HepG2 (cell line): ENCODE results near the gene PRDM8. TPM values are rescaled to one million over a fixed set of nuclear protein-coding genes. Genes with fewer than 3 reads are reported as not detected.
"Not testable (repeated sequence)": the region's sequence is repeated elsewhere in the genome, so short reads cannot be mapped to it uniquely, and the experiment has no call there.

ENCODE experiments used
- ATAC-seq: fragments of 200-7000 bp; cut with Tn5 transposase; 3 replicates; pipeline ENCODE4 v1.9.1; 2020; ENCODE audit warnings: mild to moderate bottlenecking, moderate library complexity
- BruUV-seq: library from RNA; stranded (reverse); fragments of 400-500 nt; replicated peaks from 2 replicates; lab custom pipeline; 2021; lab: Mats Ljungman, UMichigan
- CTCF ChIA-PET: fragments of 300-600 bp; formaldehyde crosslinking; extraction: SDS; loops from one replicate; lab custom pipeline; 2021; ENCODE audit warnings: low total read pairs, inconsistent platforms, low intra/inter-chr PET ratio; lab: Yijun Ruan, JAX
- POLR2A ChIA-PET: fragments of 350-600 bp; sonication (Branson Sonifier 250); formaldehyde crosslinking; loops from one replicate; lab custom pipeline; 2020; ENCODE audit warnings: antibody characterized with exemption, inconsistent platforms; lab: Yijun Ruan, JAX
- DNase-seq: peaks from one replicate; pipeline ENCODE4 v3.0.0-alpha.2; 2015; ENCODE audit warnings: low spot score
- FAIRE-seq: peaks from 3 replicates; lab custom pipeline; 2011; peaks lifted over from hg19 to GRCh38; lab: Jason Lieb, UNC
- H2AFZ ChIP-seq: one replicate; pipeline ENCODE4 v1.6.1; 2011; ENCODE audit warnings: low read length, inconsistent platforms
- H3K27ac ChIP-seq: fragments of 300-600 bp; 3 replicates; pipeline ENCODE4 v1.8.0; 2011; ENCODE audit warnings: mixed run types, mild to moderate bottlenecking, mixed read lengths, low read length, inconsistent platforms; ENCODE audit not compliant: insufficient read depth; ENCODE audit errors: extremely low read length
- H3K27me3 ChIP-seq, 2 experiments: fragments of 200-600 bp in 1 of 2; 2 replicates in 1 of 2; 3 replicates in 1 of 2; pipeline versions ENCODE4 v1.6.0 to v1.8.0; 2011; ENCODE audit warnings: low read length in 2 of 2, mild to moderate bottlenecking in 2 of 2, moderate library complexity in 2 of 2, inconsistent platforms in 1 of 2; ENCODE audit not compliant: insufficient read depth in 2 of 2, control insufficient read depth in 1 of 2
- H3K36me3 ChIP-seq, 2 experiments: fragments of 200-600 bp in 1 of 2; replicated peaks in 1 of 2; 2 replicates in 1 of 2; 3 replicates in 1 of 2; pipeline versions ENCODE4 v1.5.1 to v1.8.0; 2011; ENCODE audit warnings: low read length in 2 of 2, inconsistent platforms in 1 of 2; ENCODE audit not compliant: insufficient read depth in 2 of 2, control insufficient read depth in 1 of 2
- H3K4me1 ChIP-seq: 2 replicates; pipeline ENCODE4 v1.5.1; 2012; ENCODE audit warnings: low read length, inconsistent platforms; ENCODE audit not compliant: insufficient read depth
- H3K4me2 ChIP-seq: 2 replicates; pipeline ENCODE4 v1.6.0; 2011; ENCODE audit warnings: low read depth, low read length, inconsistent platforms
- H3K4me3 ChIP-seq, 3 experiments: fragments of 200-600 bp in 1 of 3; sonication (generic), shearing (Covaris generic) in 1 of 3; replicated peaks in 1 of 3; 2 replicates each; pipeline ENCODE4 v1.5.1; 2011 to 2016; ENCODE audit warnings: low read length in 3 of 3, inconsistent platforms in 2 of 3, low read depth in 2 of 3, mild to moderate bottlenecking in 2 of 3, control low read depth in 1 of 3, mixed read lengths in 1 of 3; ENCODE audit not compliant: insufficient read depth in 1 of 3
- H3K79me2 ChIP-seq: one replicate; pipeline ENCODE4 v1.6.1; 2011; ENCODE audit warnings: low read length, inconsistent platforms; ENCODE audit not compliant: insufficient read depth
- H3K9ac ChIP-seq: 2 replicates; pipeline ENCODE4 v1.6.0; 2011; ENCODE audit warnings: mild to moderate bottlenecking, low read depth, low read length, inconsistent platforms; ENCODE audit not compliant: insufficient read depth
- H3K9me3 ChIP-seq: 2 replicates; pipeline ENCODE4 v1.5.1; 2012; ENCODE audit warnings: mild to moderate bottlenecking, low read length
- H4K20me1 ChIP-seq: 2 replicates; pipeline ENCODE4 v1.6.0; 2011; ENCODE audit warnings: inconsistent platforms, mild to moderate bottlenecking, low read length, moderate library complexity; ENCODE audit not compliant: insufficient read depth
- AGO2 ChIP-seq: fragments of 200-400 bp; formaldehyde crosslinking; optimal IDR thresholded peaks from 2 replicates; pipeline ENCODE3; 2017; ENCODE audit warnings: mild to moderate bottlenecking, low read depth, low read length, moderate library complexity
- ZNF781 ChIP-seq: sonication (generic); formaldehyde crosslinking; IDR thresholded peaks from 2 replicates; pipeline ENCODE4 v1.5.1; 2020; ENCODE audit warnings: borderline replicate concordance, mild to moderate bottlenecking, missing genetic modification reagents; ENCODE audit errors: not compliant biosample characterization
- WGBS: methylation state at CpG from one replicate; pipeline ENCODE4 v1.1.6; 2017; ENCODE audit warnings: low lambda C conversion rate; 5-methylcytosine and 5-hydroxymethylcytosine counted together
- in situ Hi-C: cut with HindIII; loops from 2 replicates; pipeline ENCODE4 v1.10.0; 2017; ENCODE audit warnings: low pct_unique_long_range_greater_than_20kb; ENCODE audit not compliant: extremely low pct_ligation_motif_present
- intact Hi-C: fragments of 100-400 bp; cut with micrococcal nuclease; formaldehyde crosslinking; loops from one replicate; pipeline ENCODE4 v1.10.0; 2022; ENCODE audit not compliant: unreplicated experiment
- polyA plus RNA-seq, 8 experiments: library from polyadenylated mRNA; depleted of rRNA in 3 of 8; stranded (reverse) in 7 of 8; unstranded in 1 of 8; fragments of >200 nt; fragmentation: Illumina TruSeq in 4 of 8; extraction: Trizol in 4 of 8; gene quantifications; 2 replicates each; pipeline versions ENCODE4 v1.2.1 to v1.2.3, GENCODE V29; 2011 to 2016; ENCODE audit warnings: low read depth in 4 of 8, missing spikeins in 1 of 8, mixed read lengths in 1 of 8; ENCODE audit not compliant: insufficient read depth in 1 of 8
- total RNA-seq, 5 experiments: library from RNA; depleted of rRNA; stranded (reverse); fragments of >200 nt; fragmentation: Illumina TruSeq; extraction: Trizol; gene quantifications; 2 replicates each; pipeline ENCODE4 v1.2.3, GENCODE V29; 2016; ENCODE audit warnings: low read depth in 1 of 5
- TF ChIP-seq, protein P1 (sequence below): sonication (generic); formaldehyde crosslinking; IDR thresholded peaks from 2 replicates; pipeline ENCODE4 v1.4.0; 2020; ENCODE audit warnings: missing genetic modification reagents

Gene PRDM8
- total and polyA plus RNA-seq, 2 of the 13 experiments (the other 11 are each of a cell fraction or from before 2014, with no cell fraction given) = 0.09 TPM; not detected in 1

DNA sequence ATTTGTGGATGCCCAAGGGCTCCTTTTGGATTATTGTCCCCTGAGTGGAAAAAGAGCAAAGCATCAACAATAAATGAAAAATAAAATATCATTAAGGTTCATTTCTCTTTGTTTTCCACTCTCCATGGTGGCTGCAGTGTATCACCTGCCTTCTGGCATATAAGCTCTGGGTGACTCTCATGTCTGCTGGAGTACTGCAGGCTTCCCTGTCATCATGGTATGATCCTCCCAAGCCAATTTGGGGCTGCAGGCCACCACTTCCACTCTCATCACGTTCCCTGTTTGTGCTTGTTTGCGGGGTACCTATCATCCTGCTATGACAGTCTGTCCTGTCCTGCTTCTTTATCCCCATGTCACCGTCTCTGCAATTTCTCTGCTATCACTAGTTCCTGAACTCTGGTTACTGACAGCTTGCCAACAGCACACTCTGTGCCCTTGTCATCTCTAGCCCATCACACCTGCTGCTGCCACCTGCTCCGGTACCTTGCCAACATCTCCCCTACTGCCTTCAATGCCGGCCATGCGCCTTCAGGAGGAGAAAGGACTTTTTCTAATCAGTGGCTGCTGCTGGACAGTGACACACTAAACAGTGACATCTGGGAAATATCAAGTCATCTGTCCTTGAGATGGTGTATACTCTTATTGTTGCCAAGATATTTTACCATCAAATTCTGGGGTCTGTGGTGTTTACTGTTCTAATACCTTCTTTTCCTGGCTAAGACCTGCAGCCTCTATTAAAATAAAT is 46.1 kb downstream of the PRDM8 start (continued):
- TF ChIP-seq ZNF781 (CRISPR knock-in tag) = no peak
- TF ChIP-seq, protein P1, sequence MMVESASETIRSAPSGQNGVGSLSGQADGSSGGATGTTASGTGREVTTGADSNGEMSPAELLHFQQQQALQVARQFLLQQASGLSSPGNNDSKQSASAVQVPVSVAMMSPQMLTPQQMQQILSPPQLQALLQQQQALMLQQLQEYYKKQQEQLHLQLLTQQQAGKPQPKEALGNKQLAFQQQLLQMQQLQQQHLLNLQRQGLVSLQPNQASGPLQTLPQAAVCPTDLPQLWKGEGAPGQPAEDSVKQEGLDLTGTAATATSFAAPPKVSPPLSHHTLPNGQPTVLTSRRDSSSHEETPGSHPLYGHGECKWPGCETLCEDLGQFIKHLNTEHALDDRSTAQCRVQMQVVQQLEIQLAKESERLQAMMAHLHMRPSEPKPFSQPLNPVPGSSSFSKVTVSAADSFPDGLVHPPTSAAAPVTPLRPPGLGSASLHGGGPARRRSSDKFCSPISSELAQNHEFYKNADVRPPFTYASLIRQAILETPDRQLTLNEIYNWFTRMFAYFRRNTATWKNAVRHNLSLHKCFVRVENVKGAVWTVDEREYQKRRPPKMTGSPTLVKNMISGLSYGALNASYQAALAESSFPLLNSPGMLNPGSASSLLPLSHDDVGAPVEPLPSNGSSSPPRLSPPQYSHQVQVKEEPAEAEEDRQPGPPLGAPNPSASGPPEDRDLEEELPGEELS (CRISPR knock-in tag) = no peak
- no peak for TF ChIP-seq AGO2

DNA sequence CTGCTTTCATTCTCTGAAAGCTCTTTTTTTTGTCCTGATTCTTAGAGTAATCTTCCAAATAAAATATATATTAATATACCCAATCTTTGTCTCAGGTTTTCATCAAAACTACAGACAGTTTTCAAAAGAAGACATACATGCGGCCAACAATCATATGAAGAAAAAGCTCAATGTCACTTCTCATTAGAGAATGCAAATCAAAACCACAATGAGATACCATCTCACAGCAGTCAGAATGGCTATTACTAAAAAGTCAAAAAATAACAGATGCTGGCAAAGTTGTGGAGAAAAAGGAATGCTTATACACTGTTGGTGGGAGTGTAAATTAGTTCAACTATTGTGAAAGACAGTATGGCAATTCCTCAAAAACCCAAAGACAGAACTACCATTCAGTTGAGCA is 50.2 kb downstream of the PRDM8 start:
- in situ Hi-C loops, H3K27me3 ChIP-seq, H3K79me2 ChIP-seq, BruUV-seq, H3K9me3 ChIP-seq, intact Hi-C loops, H3K4me2 ChIP-seq, H2AFZ ChIP-seq, DNase-seq, H4K20me1 ChIP-seq, H3K36me3 ChIP-seq, POLR2A ChIA-PET, H3K4me1 ChIP-seq, FAIRE-seq, ATAC-seq, CTCF ChIA-PET, H3K4me3 ChIP-seq, H3K9ac ChIP-seq, H3K27ac ChIP-seq: not testable (repeated sequence)
- WGBS = 43% methylated on average over 1 of the region's 1 CpG
